Upper lobe of left lung (tissue), 6 donors: ENCODE results near the gene ECHDC1. TPM values are rescaled to one million over a fixed set of nuclear protein-coding genes. Genes with fewer than 3 reads are reported as not detected.

ENCODE experiments used
- ATAC-seq, 2 donors: fragments of 200-7000 bp; cut with Tn5 transposase; one replicate each; pipeline ENCODE4 v1.9.1; 2022; ENCODE audit warnings: mild to moderate bottlenecking in 2 of 2, moderate library complexity in 2 of 2; ENCODE audit not compliant: low FRiP score in 2 of 2
- DNase-seq, 2 donors: peaks; one replicate each; pipeline ENCODE4 v3.0.0-alpha.2; 2019 to 2020
- H3K27ac ChIP-seq, 4 donors: fragments of 200-600 bp; sonication (generic); one replicate each; pipeline ENCODE4 v1.5.1; 2016 to 2019
- H3K27me3 ChIP-seq, 4 donors: fragments of 200-600 bp; sonication (generic); one replicate each; pipeline ENCODE4 v1.5.1; 2017 to 2019
- H3K36me3 ChIP-seq, 4 donors: fragments of 200-600 bp; sonication (generic); one replicate each; pipeline ENCODE4 v1.5.1; 2016 to 2019
- H3K4me1 ChIP-seq, 4 donors: fragments of 200-600 bp; sonication (generic); one replicate each; pipeline ENCODE4 v1.5.1; 2018 to 2019
- H3K4me3 ChIP-seq, 4 donors: fragments of 200-600 bp; sonication (generic); one replicate each; pipeline ENCODE4 v1.5.1; 2017 to 2019; ENCODE audit warnings: mild to moderate bottlenecking in 2 of 4, moderate library complexity in 1 of 4
- H3K9me3 ChIP-seq, 4 donors: fragments of 200-600 bp; sonication (generic); one replicate each; pipeline ENCODE4 v1.5.1; 2018 to 2019
- EP300 ChIP-seq, 4 donors: sonication (generic); formaldehyde crosslinking; IDR thresholded peaks; one replicate each; pipeline ENCODE4 v1.5.1; 2017; ENCODE audit warnings: antibody characterized with exemption in 4 of 4, control low read depth in 2 of 4
- POLR2A ChIP-seq, 4 donors: fragments of 450-650 bp; IDR thresholded peaks; one replicate each; pipeline ENCODE4 v1.5.1; 2016 to 2017; ENCODE audit warnings: antibody characterized with exemption in 4 of 4, mild to moderate bottlenecking in 2 of 4
- POLR2AphosphoS5 ChIP-seq, 2 donors: sonication (generic); formaldehyde crosslinking; IDR thresholded peaks; one replicate each; pipeline ENCODE4 v1.5.1; 2017; ENCODE audit warnings: antibody characterized with exemption in 2 of 2
- WGBS, 2 donors: methylation state at CpG; one replicate each; pipeline ENCODE4 v1.1.5; 2017 to 2018; 5-methylcytosine and 5-hydroxymethylcytosine counted together
- total RNA-seq, 6 donors: library from RNA; depleted of rRNA in 4 of 6; stranded (reverse); fragments of >200 nt in 4 of 6; gene quantifications; one replicate each; pipeline versions ENCODE4 v1.1.0 to v1.2.1, GENCODE V29; 2016 to 2021
- TF ChIP-seq, protein P1 (sequence below), 6 experiments: fragments of 450-650 bp in 4 of 6; fragments of 200-600 bp in 2 of 6; sonication (generic) in 2 of 6; IDR thresholded peaks; one replicate each; pipeline ENCODE4 v1.5.1; 2016 to 2019; ENCODE audit warnings: antibody characterized with exemption in 6 of 6
- donor health status: DM: no; HTN: no; CAD: no; lungs with moderate emphysema.
- donor health status: DM: no; HTN: yes; CAD: no; lungs with severe emphysema.

The ECHDC1 gene
- total RNA-seq, 6 donors from 2014 or later: 70.5 to 146 (median 106) TPM

GRCh38 chr6:127349980-127350379 is 6.6 kb upstream of the ECHDC1 start:
- Histone ChIP-seq H3K27ac (no peak overlapping the region), H3K4me1 (peaks cover 6 to 23% (median 15%) of the 10 kb centered on the region in 4 donors), H3K9me3 (peaks cover 0 to 5% (median 1%) of the 10 kb centered on the region in 4 donors), H3K36me3 (no peaks in the 10 kb centered on the region), H3K4me3 (no peak overlapping the region), H3K27me3 (no peaks in the 10 kb centered on the region)
- ATAC-seq (no peak), DNase-seq (no peak)
- TF ChIP-seq, protein P1, sequence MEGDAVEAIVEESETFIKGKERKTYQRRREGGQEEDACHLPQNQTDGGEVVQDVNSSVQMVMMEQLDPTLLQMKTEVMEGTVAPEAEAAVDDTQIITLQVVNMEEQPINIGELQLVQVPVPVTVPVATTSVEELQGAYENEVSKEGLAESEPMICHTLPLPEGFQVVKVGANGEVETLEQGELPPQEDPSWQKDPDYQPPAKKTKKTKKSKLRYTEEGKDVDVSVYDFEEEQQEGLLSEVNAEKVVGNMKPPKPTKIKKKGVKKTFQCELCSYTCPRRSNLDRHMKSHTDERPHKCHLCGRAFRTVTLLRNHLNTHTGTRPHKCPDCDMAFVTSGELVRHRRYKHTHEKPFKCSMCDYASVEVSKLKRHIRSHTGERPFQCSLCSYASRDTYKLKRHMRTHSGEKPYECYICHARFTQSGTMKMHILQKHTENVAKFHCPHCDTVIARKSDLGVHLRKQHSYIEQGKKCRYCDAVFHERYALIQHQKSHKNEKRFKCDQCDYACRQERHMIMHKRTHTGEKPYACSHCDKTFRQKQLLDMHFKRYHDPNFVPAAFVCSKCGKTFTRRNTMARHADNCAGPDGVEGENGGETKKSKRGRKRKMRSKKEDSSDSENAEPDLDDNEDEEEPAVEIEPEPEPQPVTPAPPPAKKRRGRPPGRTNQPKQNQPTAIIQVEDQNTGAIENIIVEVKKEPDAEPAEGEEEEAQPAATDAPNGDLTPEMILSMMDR (IDR thresholded peaks at IDR 0.05): no peak
- TF ChIP-seq POLR2AphosphoS5 (IDR thresholded peaks at IDR 0.05) (no peak), EP300 (IDR thresholded peaks at IDR 0.05) (no peak), POLR2A (IDR thresholded peaks at IDR 0.05) (no peak)
- WGBS, 2 donors: 95 to 97% methylated on average over 2 of the region's 2 CpGs

GRCh38 chr6:127348028-127348661 is 4.7 kb upstream of the ECHDC1 start:
- TF ChIP-seq EP300 (IDR thresholded peaks at IDR 0.05) (no peak), POLR2AphosphoS5 (IDR thresholded peaks at IDR 0.05) (no peak)
- peaks cover 0 to 5% (median 0%) of the 10 kb centered on the region in 4 donors for H3K9me3 ChIP-seq
- peaks cover 6 to 30% (median 21%) of the 10 kb centered on the region in 4 donors for H3K4me1 ChIP-seq
- H3K36me3 ChIP-seq: no peaks in the 10 kb centered on the region
- 76 to 84% methylated on average over 10 of the region's 10 CpGs for WGBS, 2 donors
- peak overlapping the region in 3 of 4 donors; percentile 44 to 79 (median 76) for H3K27ac ChIP-seq
- no peaks in the 10 kb centered on the region for H3K27me3 ChIP-seq
- ATAC-seq: peak in 1 of 2 donors; percentile 12
- no peak overlapping the region for H3K4me3 ChIP-seq
- peak in 1 of 2 donors; percentile 44 for DNase-seq

- 14 to 16% methylated on average over 2 of the region's 2 CpGs for whole genome bisulfite sequencing, 2 donors
- ATAC-seq (no peak), DNase-seq (no peak)
- peaks cover 0 to 5% (median 0%) of the 10 kb centered on the region in 4 donors for H3K9me3 ChIP-seq
- H3K27ac ChIP-seq: peak overlapping the region; percentile 39 to 76 (median 63)
- no peaks in the 10 kb centered on the region for H3K27me3 ChIP-seq
- H3K4me1 ChIP-seq: peaks cover 9 to 35% (median 25%) of the 10 kb centered on the region in 4 donors
- H3K36me3 ChIP-seq: no peaks in the 10 kb centered on the region
- H3K4me3 ChIP-seq: no peak overlapping the region
- peak in 2 of 4 donors; percentile 71 to 93 for TF ChIP-seq EP300 (IDR thresholded peaks at IDR 0.05)
- TF ChIP-seq POLR2A (IDR thresholded peaks at IDR 0.05): no peak
Observed at GRCh38 chr6:127347178-127347577, 3.8 kb upstream of the ECHDC1 start.

DNA sequence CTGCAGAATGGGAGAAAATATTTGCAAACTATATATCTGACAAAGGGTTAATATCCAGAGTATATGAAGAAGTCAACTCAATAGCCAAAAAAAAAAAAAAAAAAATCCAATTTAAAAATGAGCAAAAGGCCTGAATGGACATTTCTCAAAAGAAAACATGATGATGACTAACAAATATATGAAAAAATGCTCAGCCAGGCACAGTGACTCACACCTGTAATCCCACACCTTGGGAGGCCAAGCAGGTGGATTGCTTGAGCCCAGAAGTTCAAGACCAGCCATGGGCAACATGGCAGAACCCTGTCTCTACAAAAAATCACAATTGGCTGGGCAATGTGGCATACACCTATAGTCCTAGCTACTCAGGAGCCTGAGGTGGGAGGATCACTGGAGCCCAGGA is 2.1 kb upstream of the ECHDC1 start:
- peak overlapping the region in 2 of 4 donors; percentile 86 to 93 for H3K27ac ChIP-seq
- ATAC-seq: no peak
- H3K4me1 ChIP-seq: peaks cover 25 to 52% (median 37%) of the 10 kb centered on the region in 4 donors
- no peak overlapping the region for H3K4me3 ChIP-seq
- TF ChIP-seq, protein P1 (IDR thresholded peaks at IDR 0.05): no peak
- TF ChIP-seq EP300 (IDR thresholded peaks at IDR 0.05): no peak
- no peak for TF ChIP-seq POLR2A (IDR thresholded peaks at IDR 0.05)
- no peak for TF ChIP-seq POLR2AphosphoS5 (IDR thresholded peaks at IDR 0.05)
- H3K9me3 ChIP-seq: peaks cover 0 to 4% (median 0%) of the 10 kb centered on the region in 4 donors
- no peak for DNase-seq
- H3K36me3 ChIP-seq: no peaks in the 10 kb centered on the region
- H3K27me3 ChIP-seq: no peaks in the 10 kb centered on the region

- peak in 1 of 2 donors; percentile 7 for ATAC-seq
- H3K4me1 ChIP-seq: peaks cover 32 to 65% (median 42%) of the 10 kb centered on the region in 4 donors
- H3K9me3 ChIP-seq: no peaks in the 10 kb centered on the region
- H3K36me3 ChIP-seq: no peaks in the 10 kb centered on the region
- H3K27ac ChIP-seq: peak overlapping the region; percentile 84 to 93 (median 86)
- DNase-seq: no peak
- H3K4me3 ChIP-seq: peak overlapping the region; percentile 57 to 88 (median 72)
- TF ChIP-seq POLR2A (IDR thresholded peaks at IDR 0.05) (peak in 1 of 4 donors; percentile 35), EP300 (IDR thresholded peaks at IDR 0.05) (no peak), POLR2AphosphoS5 (IDR thresholded peaks at IDR 0.05) (no peak)
- WGBS, 2 donors: 11 to 16% methylated on average over 24 of the region's 24 CpGs
- H3K27me3 ChIP-seq: no peaks in the 10 kb centered on the region
Observed at GRCh38 chr6:127343809-127344659, 625 bp upstream of the ECHDC1 start.
